Hindlimb muscle (tissue), 1 donor: ENCODE measurements around the gene PTRH1. TPM values are rescaled to one million over a fixed set of nuclear protein-coding genes. Genes with fewer than 3 reads are reported as not detected.

Experiments used
- DNase-seq: peaks from one replicate; pipeline ENCODE4 v3.0.0-alpha.2; 2013
- polyA plus RNA-seq: library from polyadenylated mRNA; unstranded; fragments of 120-200 nt; gene quantifications from one replicate; pipeline ENCODE4 v1.2.1, GENCODE V29; 2013; ENCODE audit not compliant: insufficient read length

The PTRH1 gene
- polyA plus RNA-seq, 1 donor: 10.3 TPM

- DNase-seq: no peak
Measured at GRCh38 chr9:127693143-127693542, 22.3 kb downstream of the PTRH1 start.

- DNase-seq: no peak
Measured at GRCh38 chr9:127692071-127692470, 23.4 kb downstream of the PTRH1 start.

DNA sequence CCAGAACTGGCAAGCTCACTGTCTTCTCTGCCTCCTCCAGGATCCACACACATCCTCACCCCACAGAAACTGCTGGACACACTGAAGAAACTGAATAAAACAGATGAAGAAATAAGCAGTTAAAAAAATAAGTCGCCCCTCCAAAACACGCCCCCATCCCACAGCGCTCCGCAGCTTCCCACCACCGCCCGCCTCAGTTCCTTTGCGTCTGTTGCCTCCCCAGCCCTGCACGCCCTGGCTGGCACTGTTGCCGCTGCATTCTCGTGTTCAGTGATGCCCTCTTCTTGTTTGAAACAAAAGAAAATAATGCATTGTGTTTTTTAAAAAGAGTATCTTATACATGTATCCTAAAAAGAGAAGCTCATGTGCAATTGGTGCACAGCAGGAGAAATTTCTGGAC, 24.7 kb downstream of the PTRH1 start:
- DNase-seq: no peak

- DNase-seq: no peak
Measured at GRCh38 chr9:127689329-127690000, 26.0 kb downstream of the PTRH1 start.

DNA sequence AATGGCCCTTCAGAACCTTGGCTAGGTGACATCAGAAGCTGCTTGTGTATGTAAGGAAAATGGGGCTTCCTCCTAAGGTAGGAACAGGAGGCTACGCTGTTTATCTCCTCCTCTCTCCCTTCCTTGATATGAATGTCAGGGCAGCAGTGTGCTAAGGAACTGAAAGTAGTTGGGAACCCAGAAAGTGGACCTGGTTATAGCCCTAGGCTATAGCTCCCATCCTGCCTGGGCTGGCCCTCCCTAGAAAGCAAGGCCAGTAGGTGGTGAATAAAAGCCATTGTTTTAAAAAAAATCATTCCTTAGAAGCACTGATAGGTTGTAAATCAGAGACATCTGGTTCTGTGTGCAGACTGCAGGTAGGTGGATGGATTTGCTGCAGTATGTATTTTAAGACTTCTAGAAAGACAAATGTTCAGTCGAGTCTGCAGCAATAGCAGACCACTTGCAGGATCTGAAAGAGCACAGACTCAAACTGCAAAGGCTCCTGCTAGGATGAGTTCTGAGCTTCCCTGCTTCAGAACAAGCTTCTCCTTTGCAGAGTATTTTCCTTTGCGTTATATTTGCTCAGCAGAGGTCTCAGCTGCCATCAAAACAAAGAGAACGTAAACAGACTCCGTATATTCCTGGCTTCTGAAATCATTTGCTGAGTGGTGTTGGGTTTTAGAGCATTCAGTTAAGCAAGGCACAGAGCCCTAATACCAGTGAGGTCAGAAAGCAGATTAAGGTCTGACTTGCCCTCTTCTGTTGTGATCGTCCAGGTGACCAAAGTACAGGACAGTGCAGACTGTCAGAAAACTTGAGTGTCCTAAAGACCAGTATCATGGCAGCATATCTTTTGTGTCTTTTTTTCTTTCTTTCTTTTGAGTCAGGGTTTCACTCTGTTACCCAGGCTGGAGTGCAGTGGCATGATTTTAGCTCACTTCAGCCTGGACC, 28.7 kb downstream of the PTRH1 start:
- no peak for DNase-seq

- DNase-seq: no peak
Measured at GRCh38 chr9:127684576-127684975, 30.9 kb downstream of the PTRH1 start.

DNA sequence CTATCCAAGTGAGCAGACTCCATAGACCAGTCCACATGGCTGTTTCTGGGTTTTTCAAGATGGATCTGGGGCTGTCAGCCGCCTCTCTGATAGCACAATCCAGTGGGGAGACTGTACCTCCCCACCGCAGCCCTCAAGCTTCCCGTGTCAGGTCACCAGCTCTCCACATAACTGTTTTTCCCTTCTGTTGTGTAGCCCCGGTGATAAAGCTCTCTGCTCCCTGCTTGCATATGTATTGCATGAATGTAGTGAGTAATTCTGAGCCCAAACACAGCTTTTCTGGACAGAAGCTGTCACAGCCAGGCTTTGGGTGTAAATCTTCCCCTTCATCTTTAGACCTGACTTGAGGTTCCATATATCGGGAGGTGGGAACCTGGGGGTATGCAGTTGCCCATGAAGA, 31.7 kb downstream of the PTRH1 start:
- no peak for DNase-seq

DNA sequence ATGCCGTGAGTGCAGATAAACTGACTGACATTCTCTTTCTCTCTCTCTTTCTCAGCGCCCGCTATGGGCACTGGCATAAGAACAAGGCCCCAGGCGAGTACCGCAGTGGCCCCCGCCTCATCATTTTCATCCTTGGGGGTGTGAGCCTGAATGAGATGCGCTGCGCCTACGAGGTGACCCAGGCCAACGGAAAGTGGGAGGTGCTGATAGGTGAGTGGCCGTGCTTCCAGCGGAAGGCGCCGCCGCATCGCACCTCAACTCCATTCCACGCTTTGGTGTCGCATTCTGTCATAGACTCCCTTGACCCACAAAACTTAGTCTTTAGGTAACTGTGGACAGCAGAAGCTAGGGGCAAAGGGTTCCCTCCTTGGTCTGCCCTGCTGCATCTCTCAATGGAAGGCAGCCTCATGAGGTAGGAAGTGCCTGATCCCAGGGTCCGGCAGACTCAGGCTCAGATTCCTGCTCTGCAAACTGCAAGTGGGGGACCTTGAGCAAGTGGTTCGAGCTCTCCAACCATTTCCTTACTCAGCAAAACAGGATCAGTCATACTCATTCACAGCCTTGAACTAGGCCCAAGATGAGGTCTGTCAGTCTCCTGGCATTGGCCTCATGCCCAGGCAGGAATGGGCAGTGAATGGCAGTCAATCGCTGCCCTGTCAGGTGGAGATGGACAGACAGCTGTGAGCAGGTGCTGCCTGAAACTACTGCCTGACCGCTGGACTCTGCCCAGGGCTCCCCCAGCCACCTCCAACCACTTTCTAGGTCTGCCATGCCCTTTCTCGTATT, 32.9 kb downstream of the PTRH1 start:
- DNase-seq: no peak

DNA sequence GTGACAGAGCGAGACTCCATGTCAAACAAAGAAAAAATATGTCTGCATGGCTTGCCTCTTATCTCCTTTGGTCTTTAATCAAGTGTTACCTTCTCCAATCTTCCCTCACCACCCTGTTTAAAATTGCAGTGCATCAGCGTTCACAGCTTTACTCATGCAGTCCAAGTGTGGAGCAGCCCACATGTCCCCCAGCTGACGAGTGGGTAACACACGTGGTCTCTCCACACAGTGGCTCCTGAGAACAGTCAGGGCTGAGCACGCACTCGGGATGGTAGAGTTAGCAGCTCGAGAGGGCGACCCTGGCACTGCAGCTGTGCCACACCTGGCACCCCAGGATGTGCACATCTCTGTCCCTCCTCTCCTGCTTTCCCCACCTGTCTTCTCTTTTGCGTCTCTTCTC, 34.6 kb downstream of the PTRH1 start:
- no peak for DNase-seq

DNA sequence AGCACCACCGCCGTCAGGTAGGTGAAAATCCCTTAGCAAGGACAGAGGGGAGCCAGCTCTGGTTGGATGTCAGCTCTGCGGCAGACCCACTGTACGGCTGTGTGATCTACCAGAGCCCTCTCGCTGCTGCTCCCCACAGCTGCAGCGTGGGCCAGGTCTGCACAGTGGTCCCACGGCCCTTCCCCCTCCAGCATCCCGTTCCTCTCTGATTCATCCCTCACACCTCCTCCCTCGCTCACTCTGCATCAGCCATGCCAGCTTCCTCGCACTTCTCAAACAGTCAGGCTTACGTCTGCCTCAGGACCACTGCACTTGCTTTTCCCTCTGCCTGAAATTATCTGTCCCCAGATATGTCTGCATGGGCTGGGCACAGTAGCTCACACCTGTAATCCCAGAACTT, 35.2 kb downstream of the PTRH1 start:
- DNase-seq: no peak

- no peak for DNase-seq
Measured at GRCh38 chr9:127679506-127679905, 36.0 kb downstream of the PTRH1 start.

GRCh38 chr9:127676638-127677037, 38.8 kb downstream of the PTRH1 start:
- DNase-seq: no peak

DNA sequence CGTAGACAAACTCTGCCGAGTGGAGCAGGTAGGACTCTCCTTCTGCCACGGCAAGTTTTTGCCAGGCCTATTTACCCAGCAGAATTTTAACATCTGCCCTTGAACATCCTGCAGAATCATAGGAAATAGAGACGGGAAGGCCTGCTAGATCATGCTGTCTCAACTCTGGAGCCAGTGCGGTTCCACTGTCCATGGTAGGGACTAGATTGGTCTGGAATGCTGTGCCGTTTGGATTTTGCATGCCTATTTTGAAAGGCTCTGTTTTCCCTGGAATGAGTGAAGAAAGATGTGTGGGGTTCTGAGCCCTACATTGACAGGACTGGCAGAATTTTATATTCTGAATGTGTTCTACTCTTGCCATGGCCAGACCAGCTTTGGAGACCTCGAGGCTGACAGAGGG, 42.2 kb downstream of the PTRH1 start:
- no peak for DNase-seq

DNA sequence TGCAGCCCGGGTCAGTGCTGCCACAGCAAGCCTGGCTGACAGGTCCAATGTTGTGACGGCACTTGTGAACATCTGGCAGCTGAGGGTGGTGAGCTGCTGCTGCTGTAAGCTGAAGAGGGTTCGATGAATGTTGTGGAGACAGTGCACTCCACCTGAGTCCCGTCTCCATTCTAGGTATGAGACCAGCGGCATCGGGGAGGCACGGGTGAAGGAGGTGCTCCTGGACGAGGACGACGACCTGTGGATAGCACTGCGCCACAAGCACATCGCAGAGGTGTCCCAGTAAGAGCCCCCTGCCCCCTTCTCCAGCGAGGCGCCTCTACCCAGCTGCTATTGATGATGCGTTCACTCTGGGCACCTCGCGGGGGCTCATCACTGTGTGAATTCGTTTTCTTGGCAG, 47.6 kb downstream of the PTRH1 start:
- DNase-seq: no peak

GRCh38 chr9:127667127-127667844, 48.2 kb downstream of the PTRH1 start:
- no peak for DNase-seq

GRCh38 chr9:127664678-127665507, 50.6 kb downstream of the PTRH1 start:
- DNase-seq: no peak

DNA sequence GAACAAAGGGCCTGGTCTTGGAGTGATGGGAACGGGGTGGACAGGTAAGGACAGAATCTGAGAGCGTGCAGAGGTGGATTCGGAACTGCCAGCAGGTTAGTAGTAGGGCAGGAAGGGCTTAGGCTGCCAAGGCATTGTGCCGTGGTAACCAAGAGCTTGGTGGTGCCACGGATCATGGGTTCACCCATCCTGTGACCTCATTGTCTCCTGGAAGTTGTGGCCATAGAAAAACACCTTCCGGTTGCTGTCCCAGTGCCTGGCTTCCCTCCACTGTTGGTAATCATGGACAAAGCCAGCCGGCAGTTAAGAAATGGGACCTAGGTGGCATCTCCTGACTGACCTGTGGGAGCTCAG, 51.2 kb downstream of the PTRH1 start:
- no peak for DNase-seq
